HG03060 (cell line): ENCODE data around the gene AGXT2.
"Not testable (repeated sequence)": the region's sequence is repeated elsewhere in the genome, so short reads cannot be mapped to it uniquely, and the experiment has no call there.

ENCODE experiments used
- ATAC-seq: cut with Tn5 transposase; IDR thresholded peaks from one replicate; pipeline ENCODE4 v1.9.1; 2021; ENCODE audit warnings: low read depth, moderate number of reproducible peaks; ENCODE audit not compliant: unreplicated experiment

Gene AGXT2

DNA sequence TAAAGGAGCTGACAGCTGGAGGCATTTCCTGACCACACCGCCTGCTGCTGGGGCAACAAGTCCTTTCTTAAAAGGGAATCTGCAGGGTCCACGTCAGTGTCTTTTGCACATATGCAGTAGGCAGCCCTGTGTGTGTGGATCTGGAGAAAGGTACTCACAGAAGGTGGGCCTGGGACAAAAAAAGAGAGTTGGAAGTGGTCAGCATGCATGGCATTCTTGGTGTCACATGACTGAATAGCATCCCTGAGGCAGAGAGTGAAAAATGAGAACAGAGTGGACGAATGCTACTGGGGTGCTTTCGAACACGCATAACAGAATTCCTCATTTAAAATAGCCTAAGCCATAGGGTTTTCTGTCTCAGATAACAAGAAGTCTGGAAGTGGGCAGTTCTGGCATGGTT, 71.4 kb downstream of the AGXT2 start:
- ATAC-seq, result no peak

DNA sequence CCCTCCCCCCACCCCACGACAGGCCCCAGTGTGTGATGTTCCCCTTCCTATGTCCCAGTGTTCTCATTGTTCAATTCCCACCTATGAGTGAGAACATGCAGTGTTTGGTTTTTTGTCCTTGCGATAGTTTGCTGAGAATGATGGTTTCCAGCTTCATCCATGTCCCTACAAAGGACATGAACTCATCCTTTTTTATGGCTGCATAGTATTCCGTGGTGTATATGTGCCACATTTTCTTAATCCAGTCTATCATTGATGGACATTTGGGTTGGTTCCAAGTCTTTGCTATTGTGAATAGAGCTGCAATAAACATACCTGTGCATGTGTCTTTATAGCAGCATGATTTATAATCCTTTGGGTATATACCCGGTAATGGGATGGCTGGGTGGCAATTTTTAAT, 76.1 kb downstream of the AGXT2 start:
- ATAC-seq, result not testable (repeated sequence)

DNA sequence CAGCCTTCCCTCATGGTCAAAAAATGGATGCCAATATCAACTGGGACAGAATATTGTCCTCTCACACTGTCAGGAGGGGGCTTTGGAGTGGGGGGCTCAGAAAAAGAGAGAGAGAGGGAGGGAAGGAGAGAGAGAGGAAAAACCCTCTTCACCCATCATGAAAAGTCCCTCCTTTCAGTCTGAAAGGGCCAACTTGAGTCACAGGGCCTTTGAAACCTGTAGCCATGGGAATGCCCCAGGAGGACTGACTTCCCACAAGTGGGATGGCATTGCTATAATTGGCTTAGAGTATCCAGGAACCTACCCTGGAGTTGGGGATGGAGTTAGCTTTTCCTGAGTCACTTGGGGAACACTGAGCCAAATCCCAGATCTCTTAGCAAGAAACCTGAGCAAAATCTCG, 77.2 kb downstream of the AGXT2 start:
- ATAC-seq, result no peak

DNA sequence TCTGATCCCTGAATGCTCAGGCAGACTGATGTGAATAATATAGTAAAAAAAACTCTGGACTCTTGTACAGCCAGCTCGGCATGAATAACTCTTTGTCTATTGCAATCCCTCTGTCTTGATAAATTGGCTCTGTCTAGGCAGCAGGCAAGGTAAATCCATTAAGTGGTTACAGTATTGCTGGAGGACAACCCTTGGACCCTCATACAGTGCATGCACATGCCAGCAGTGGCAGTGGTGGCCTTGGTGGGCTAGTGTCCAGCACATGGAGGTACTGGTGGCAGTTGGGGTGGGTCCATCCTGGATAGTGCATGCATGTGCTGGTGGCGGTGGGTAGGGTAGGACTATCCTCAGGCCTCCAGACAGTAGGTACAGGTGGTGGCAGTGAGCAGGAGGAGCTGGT, 79.5 kb downstream of the AGXT2 start:
- no peak for ATAC-seq

DNA sequence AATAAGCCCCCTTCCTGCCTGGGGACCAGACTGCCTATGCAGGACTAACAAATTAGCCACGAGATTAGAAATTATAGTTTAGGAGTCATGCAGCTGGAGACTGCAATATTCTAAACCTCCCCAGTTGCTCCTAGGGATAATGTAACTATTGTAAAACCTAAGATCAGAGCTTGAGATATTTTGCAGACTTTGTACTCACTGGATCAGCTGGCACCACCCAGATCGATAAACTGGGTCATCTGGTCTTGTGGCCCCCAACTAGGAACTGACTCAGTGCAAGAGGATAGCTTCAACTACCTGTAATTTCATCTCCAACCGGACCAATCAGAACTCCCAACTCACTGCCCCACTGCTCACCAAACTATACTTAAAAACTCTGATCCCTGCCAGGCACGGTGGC, 80.2 kb downstream of the AGXT2 start:
- no peak for ATAC-seq

DNA sequence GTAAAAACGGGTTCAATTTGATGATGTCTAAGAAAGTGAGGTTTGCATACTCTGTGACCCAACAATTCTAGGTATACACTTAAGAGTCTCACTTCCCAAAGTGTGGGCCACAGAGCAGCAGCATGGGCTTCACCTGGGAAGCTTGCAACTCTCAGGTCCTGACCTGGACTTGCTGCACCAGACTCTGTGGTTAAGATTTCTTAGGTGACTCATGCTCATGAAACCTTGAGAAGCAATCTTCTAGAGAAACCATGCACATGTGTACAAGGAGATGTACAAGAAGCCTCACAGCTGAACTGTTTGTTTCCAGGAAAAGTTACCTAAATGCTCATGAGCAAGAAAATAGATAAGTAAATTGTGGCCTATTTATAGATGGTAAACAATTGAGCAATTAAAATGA, 88.4 kb downstream of the AGXT2 start:
- ATAC-seq, result peak; percentile 91

DNA sequence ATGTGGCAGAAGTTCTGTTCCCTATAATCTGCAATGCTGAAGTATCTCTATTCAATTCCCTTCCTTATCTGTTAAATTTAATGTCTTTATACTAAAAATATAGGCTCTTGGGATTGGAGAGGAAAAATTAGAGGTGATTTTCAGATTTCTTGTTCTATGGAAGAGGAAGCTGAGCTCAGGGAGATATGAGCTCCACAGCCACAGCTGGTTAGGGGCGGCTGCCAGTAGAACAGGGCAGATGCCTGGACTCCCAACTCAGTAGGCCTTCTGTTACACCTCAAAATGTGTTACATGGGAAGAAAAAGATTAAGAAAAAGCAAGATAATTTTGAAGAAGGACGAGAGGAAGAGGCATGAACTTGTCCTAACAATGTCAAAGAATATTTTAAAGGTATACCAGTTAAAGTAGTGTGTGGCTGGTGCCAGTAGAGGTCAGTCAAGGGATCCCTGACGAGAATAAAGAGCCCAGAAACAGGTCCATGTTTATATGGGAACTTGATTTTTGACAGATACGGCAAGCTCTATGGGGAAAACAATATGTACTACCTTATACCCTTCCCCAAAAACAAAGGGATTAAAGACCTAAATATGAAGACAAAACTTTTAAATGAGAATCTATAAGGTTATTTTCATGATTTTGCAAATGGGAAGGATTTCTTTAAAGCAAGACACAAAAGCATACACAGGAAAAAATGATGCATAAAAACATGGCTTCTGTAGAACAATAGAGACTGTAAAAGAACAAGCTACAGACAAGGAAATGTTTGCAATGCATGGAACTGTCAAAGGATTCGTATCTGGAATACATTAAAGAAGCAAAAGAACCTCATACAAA, 89.7 kb downstream of the AGXT2 start:
- no peak for ATAC-seq

DNA sequence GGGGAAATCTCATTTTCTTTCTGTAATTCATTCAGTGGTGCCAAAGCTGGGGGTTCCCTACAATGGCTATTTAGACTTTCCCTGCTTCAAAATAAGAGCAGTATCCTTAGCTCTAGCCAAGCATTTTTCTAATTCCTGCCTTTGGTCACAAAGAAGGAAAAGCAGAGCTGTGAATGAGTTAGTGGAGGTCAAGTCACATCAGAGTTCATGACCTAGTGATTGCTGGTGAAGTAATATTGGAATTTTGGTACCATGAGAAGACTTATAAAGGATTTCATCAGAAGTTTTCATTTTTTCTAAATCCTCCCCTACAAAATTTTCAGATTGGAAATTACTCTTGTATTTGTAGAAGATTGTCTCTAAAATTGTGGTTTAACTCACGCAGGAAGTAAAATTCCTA, 90.4 kb downstream of the AGXT2 start:
- no peak for ATAC-seq
